ENCODE measurements around the gene SUN1.

SUN1 gene

DNA sequence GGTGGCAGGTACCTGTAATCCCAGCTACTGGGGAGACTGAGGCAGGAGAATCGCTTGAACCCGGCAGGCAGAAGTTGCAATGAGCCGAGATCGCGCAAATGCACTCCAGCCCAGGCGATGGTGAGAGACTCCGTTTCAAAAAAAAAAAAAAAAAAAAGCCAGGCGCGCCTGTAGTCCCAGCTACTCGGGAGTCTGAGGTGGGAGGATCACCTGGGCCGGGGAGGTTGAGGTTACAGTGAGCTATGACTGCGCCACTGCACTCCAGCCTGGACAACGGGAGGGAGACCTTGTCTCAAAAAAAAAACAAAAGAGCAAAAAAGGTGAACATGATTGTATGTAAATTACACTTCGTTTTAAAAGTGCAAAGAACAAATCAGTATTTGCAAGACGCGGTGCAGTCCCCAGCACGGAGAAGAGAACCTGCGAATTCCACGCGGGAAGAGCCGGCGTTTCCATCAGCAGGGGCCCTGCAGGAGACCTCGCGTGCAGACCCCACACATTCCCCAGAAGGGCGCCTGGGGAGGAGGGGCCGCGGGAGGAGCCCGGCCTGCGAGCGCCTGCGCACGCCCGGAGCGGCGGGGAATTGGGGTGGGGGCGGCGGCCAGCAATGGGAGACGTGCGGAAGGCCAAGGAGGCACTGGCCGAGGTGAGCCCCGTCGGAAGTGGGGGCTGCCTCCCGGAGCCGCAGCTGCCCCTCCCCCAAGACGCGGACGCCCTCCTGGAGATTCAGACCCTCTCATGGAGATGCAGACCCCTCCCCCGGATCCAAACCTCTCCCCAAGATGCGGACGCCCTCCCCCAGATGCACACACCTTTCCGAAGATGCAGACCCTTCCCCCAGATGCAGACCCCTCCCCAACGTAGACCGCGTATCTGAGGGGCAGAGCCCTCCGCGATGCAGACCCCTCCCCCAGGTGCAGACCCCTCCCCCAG, 16.7 kb upstream of the SUN1 start:
- no peak for DNase-seq (ENCODE audit: extremely low read depth, low read depth)
- H3K4me3 ChIP-seq (replicated peaks; ENCODE audit: low read depth, low read length): peak overlapping the region; percentile 33
- TF ChIP-seq, protein P1, sequence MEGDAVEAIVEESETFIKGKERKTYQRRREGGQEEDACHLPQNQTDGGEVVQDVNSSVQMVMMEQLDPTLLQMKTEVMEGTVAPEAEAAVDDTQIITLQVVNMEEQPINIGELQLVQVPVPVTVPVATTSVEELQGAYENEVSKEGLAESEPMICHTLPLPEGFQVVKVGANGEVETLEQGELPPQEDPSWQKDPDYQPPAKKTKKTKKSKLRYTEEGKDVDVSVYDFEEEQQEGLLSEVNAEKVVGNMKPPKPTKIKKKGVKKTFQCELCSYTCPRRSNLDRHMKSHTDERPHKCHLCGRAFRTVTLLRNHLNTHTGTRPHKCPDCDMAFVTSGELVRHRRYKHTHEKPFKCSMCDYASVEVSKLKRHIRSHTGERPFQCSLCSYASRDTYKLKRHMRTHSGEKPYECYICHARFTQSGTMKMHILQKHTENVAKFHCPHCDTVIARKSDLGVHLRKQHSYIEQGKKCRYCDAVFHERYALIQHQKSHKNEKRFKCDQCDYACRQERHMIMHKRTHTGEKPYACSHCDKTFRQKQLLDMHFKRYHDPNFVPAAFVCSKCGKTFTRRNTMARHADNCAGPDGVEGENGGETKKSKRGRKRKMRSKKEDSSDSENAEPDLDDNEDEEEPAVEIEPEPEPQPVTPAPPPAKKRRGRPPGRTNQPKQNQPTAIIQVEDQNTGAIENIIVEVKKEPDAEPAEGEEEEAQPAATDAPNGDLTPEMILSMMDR (IDR thresholded peaks at IDR 0.05; ENCODE audit: low read depth, low read length, missing control alignments): no peak

GRCh38 chr7:816300-816750, 16.0 kb upstream of the SUN1 start:
- TF ChIP-seq, protein P1 (IDR thresholded peaks at IDR 0.05; ENCODE audit: low read depth, low read length, missing control alignments): no peak
- DNase-seq (ENCODE audit: extremely low read depth, low read depth): peak; percentile 87
- peak overlapping the region; percentile 82 for H3K4me3 ChIP-seq (replicated peaks; ENCODE audit: low read depth, low read length)

DNA sequence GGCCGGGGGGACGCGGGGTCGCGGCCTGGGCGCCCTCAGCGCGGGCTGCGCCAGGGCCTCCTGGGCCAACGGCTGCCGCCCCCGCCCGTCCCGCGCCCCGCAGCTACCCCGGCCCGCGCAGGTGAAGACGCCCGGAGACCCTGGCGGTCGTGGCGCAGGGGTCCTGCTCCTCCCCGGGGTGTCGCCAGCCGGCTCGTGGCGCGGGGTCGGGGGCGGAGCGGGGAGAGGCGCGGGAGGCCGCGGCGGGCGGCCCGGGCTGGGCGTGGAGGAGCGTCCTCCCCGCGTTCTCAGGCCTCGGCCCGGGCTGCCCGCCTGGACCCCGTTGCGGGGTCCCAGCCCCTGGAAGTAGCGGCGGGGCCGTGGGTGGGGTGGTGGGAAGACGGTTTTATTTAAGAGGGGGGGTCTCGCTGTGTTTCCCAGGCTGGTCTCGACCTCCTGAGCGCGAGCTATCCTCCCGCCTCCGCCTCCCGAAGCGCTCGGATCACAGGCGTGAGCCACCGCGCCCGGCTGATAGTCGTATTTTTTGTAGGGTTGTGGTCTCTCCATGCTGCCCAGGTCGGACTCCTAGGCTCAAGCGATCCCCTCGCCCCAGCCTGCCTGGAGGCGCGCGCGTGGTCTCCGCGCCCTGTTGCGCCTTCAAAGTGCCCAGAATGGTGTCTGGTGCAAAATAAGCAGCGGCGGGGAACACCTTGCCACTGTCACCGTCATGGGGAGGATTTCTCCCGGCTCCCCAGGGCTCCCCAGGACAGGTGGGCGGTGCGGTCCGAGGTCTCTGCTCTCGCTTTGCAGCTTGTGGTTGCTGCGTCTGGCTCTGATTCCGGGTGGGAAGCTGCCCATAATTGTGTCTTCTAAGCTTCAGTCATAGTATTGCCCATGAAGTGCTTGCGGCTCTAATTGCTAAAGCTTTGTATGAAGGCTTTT, 15.3 kb upstream of the SUN1 start:
- TF ChIP-seq, protein P1 (IDR thresholded peaks at IDR 0.05; ENCODE audit: low read depth, low read length, missing control alignments): no peak
- H3K4me3 ChIP-seq (replicated peaks; ENCODE audit: low read depth, low read length): peak overlapping the region; percentile 82
- no peak for DNase-seq (ENCODE audit: extremely low read depth, low read depth)

DNA sequence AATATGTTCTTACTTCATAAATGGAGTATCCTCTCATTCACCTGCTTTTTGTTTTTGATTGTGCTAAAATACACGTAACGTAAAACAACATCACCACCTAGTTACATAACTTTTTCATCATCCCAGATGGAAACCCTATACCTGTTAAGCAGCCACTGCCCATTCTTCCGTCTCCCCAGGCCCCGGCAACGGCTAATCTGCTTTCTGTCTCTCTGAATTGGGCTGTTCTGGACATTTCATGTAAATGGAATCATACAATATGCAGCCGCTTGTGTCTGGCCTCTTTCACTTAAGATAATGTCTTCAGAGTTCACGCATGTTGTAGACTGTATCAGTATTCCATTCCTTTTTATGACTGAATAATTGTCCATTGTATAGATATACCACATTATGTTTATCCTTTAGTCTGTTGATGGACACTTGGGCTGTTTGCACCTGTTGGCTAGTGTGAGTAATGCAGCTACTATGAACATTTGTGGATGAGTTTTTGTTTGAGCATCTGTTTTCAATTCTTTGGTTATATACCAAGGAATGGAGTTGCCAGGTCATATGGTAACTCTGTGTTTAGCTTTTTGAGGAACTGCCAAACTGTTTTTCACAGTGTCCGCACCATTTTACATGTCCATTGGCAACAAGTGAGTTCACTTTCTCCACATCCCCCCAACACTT, 14.1 kb upstream of the SUN1 start:
- TF ChIP-seq, protein P1 (IDR thresholded peaks at IDR 0.05; ENCODE audit: low read depth, low read length, missing control alignments): peak; percentile 17
- H3K4me3 ChIP-seq (replicated peaks; ENCODE audit: low read depth, low read length): no peak overlapping the region
- peak; percentile 94 for DNase-seq (ENCODE audit: extremely low read depth, low read depth)

- DNase-seq (ENCODE audit: extremely low read depth, low read depth): no peak
- TF ChIP-seq, protein P1 (IDR thresholded peaks at IDR 0.05; ENCODE audit: low read depth, low read length, missing control alignments): no peak
- H3K4me3 ChIP-seq (replicated peaks; ENCODE audit: low read depth, low read length): no peak overlapping the region
Measured at GRCh38 chr7:820341-820740, 11.9 kb upstream of the SUN1 start.

- TF ChIP-seq, protein P1 (IDR thresholded peaks at IDR 0.05; ENCODE audit: low read depth, low read length, missing control alignments): no peak
- no peak for DNase-seq (ENCODE audit: extremely low read depth, low read depth)
- H3K4me3 ChIP-seq (replicated peaks; ENCODE audit: low read depth, low read length): no peak overlapping the region
Measured at GRCh38 chr7:821688-822087, 10.6 kb upstream of the SUN1 start.

Data from HFF-Myc (cell line).